ENCODE results near the gene QPRT. TPM values are rescaled to one million over a fixed set of nuclear protein-coding genes. Genes with fewer than 3 reads are reported as not detected.

QPRT gene
- total and polyA plus RNA-seq, 2 donors (not counting 3 experiments of a cell fraction or from before 2014, with no cell fraction given) = 0.40 to 0.44 TPM

DNA sequence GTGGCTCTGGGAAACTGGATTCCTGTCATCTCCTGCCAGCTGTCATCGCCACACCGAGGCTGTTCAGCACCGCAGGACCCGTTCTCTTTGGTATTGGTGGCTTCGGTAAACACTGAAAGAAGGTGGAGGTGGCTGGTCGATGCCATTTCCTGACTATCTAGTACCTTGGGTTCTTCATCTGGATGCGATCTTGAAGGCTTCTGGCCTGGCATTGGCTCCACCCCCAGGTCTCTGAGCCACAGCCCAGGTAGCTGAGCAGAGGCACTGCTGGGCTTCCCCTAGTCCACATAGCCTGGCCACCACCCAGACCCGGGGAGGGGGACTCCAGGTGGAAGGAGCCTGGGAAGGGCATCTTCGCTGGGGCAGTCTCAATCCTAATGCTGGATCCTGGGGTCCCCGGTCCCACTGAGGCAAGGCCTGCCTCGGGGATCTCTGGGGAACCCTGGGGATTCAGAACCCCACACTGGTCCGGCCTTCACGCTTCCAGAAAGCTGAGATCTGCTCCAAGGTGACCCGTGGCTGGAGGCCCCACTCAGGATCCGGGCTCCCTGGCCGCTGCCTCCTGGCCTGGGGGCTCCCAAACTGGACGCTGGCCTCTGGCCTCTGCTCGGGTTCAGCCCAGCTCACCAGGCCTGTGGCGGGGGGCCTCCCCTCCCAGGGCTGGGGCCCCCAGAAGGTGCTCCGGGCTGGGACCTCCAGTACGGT lies 65.0 kb downstream of the QPRT start:
- Histone ChIP-seq H3K4me1 (ENCODE audit: control insufficient read depth, extremely low read depth, insufficient read depth, low read length) (no peaks in the 10 kb centered on the region), H3K27me3 (ENCODE audit: control insufficient read depth in 2 of 2, insufficient read depth in 2 of 2, low read length in 2 of 2) (peaks cover 0 to 3% of the 10 kb centered on the region in 2 experiments), H3K36me3 (ENCODE audit: control insufficient read depth in 2 of 2, extremely low read depth in 1 of 2, insufficient read depth in 2 of 2, low read length in 2 of 2) (no peaks in the 10 kb centered on the region), H2AFZ (ENCODE audit: low read depth, low read length) (no peak overlapping the region), H3K4me2 (ENCODE audit: insufficient read depth, low read length) (no peak overlapping the region), H3K9me1 (replicated peaks; ENCODE audit: control insufficient read depth, extremely low read depth, insufficient read depth, low read length) (no peaks in the 10 kb centered on the region), H3K27ac (ENCODE audit: insufficient read depth, low read depth, low read length) (no peak overlapping the region), H3K4me3 (replicated peaks in 1 of 3; ENCODE audit: insufficient read depth in 1 of 3, low read depth in 1 of 3, low read length in 3 of 3) (no peak overlapping the region), H3K9me3 (replicated peaks; ENCODE audit: control insufficient read depth, insufficient read depth, low read length) (no peaks in the 10 kb centered on the region), H3K79me2 (ENCODE audit: control insufficient read depth, insufficient read depth, low read length) (no peaks in the 10 kb centered on the region), H3K9ac (replicated peaks; ENCODE audit: extremely low read depth, insufficient read depth, low read length) (no peak overlapping the region), H4K20me1 (replicated peaks; ENCODE audit: control insufficient read depth, extremely low read depth, insufficient read depth, low read length) (no peaks in the 10 kb centered on the region)
- intact Hi-C loops (cut with micrococcal nuclease) = no loop called here
- BruUV-seq (replicated peaks) = no TSS peak
- dilution Hi-C loops (cut with MboI; ENCODE audit: extremely low pct_ligation_motif_present, low sequenced_read_pairs) = no loop called here
- ChIA-PET CTCF (interaction anchor here (1.3 kb wide), 1 partner anchor 104 kb away, joined by 3 read pairs; no protein-coding TSS in a partner anchor), POLR2A (no interaction called here)
- no peak for DNase-seq (ENCODE audit: low read depth, low spot score)
- TF ChIP-seq, protein P1, sequence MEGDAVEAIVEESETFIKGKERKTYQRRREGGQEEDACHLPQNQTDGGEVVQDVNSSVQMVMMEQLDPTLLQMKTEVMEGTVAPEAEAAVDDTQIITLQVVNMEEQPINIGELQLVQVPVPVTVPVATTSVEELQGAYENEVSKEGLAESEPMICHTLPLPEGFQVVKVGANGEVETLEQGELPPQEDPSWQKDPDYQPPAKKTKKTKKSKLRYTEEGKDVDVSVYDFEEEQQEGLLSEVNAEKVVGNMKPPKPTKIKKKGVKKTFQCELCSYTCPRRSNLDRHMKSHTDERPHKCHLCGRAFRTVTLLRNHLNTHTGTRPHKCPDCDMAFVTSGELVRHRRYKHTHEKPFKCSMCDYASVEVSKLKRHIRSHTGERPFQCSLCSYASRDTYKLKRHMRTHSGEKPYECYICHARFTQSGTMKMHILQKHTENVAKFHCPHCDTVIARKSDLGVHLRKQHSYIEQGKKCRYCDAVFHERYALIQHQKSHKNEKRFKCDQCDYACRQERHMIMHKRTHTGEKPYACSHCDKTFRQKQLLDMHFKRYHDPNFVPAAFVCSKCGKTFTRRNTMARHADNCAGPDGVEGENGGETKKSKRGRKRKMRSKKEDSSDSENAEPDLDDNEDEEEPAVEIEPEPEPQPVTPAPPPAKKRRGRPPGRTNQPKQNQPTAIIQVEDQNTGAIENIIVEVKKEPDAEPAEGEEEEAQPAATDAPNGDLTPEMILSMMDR (IDR thresholded peaks at IDR 0.05; ENCODE audit: extremely low read depth in 1 of 2, insufficient read depth in 1 of 2, low read depth in 1 of 2, low read length in 2 of 2) = no peak
- TF ChIP-seq EZH2 (IDR thresholded peaks at IDR 0.05; ENCODE audit: borderline replicate concordance, low read depth, low read length, severe bottlenecking) (no peak), POLR2AphosphoS5 (IDR thresholded peaks at IDR 0.05; ENCODE audit: insufficient read depth, low read depth, low read length) (no peak), MYC (IDR thresholded peaks at IDR 0.05; ENCODE audit: low read depth, low read length) (no peak), GATA2 (IDR thresholded peaks at IDR 0.05; ENCODE audit: insufficient read depth, insufficient read length, low read depth, low read length) (no peak), FOS (IDR thresholded peaks at IDR 0.05; ENCODE audit: borderline replicate concordance, insufficient read depth, low read length) (no peak), JUN (IDR thresholded peaks at IDR 0.05; ENCODE audit: borderline replicate concordance, insufficient read depth, insufficient read length, low read depth) (no peak), POLR2A (IDR thresholded peaks at IDR 0.05; ENCODE audit: low read depth, low read length) (no peak)
- TF ChIP-seq, protein P2, sequence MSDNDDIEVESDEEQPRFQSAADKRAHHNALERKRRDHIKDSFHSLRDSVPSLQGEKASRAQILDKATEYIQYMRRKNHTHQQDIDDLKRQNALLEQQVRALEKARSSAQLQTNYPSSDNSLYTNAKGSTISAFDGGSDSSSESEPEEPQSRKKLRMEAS (IDR thresholded peaks at IDR 0.05; ENCODE audit: insufficient read depth, insufficient read length) = no peak
- FAIRE-seq = no peak

Data from endothelial cell of umbilical vein (primary cell).